ENCODE measurements around the gene ORAI1. TPM values are rescaled to one million over a fixed set of nuclear protein-coding genes. Genes with fewer than 3 reads are reported as not detected.

The ORAI1 gene
- polyA plus RNA-seq, 1 of the 3 experiments (the other 2 are of a cell fraction) = 16.6 TPM

GRCh38 chr12:121628536-121628935, 2.2 kb downstream of the ORAI1 start:
- ChIA-PET POLR2A (no interaction called here), CTCF (interaction anchor here (1.0 to 5.9 kb wide), 3 partner anchors 30 to 166 kb away, joined by 4 to 86 read pairs (median 4); no protein-coding TSS in a partner anchor)
- H3K4me2 ChIP-seq = peak overlapping the region; percentile 92; the same call in 1 of the 2 replicates
- no peaks in the 10 kb centered on the region for H3K9me2 ChIP-seq
- H3K36me3 ChIP-seq (replicated peaks in 1 of 2; ENCODE audit: control insufficient read depth in 1 of 2, insufficient read depth in 2 of 2, low read length in 1 of 2) = no peaks in the 10 kb centered on the region
- H3K9ac ChIP-seq = no peak overlapping the region; the same call in 1 of the 2 replicates
- no peaks in the 10 kb centered on the region for H3K27me3 ChIP-seq (ENCODE audit: insufficient read depth)
- 100% methylated on average over 3 of the region's 5 CpGs for WGBS (ENCODE audit: low lambda C conversion rate)
- no peak overlapping the region for H2AFZ ChIP-seq (ENCODE audit: low read depth)
- no peaks in the 10 kb centered on the region for H3K9me3 ChIP-seq
- peaks cover 23 to 26% of the 10 kb centered on the region in 2 experiments; a peak in 3 of 4 replicates for H3K4me1 ChIP-seq (ENCODE audit: control insufficient read depth in 1 of 2, insufficient read depth in 2 of 2, low read depth in 1 of 2, low read length in 1 of 2)
- peak; percentile 3 for DNase-seq
- peaks cover 61% of the 10 kb centered on the region for H3K79me2 ChIP-seq (ENCODE audit: insufficient read depth)
- H4K20me1 ChIP-seq (ENCODE audit: insufficient read depth) = no peaks in the 10 kb centered on the region
- no peak overlapping the region for H3K27ac ChIP-seq (ENCODE audit: low read depth in 2 of 2, low read length in 1 of 2)
- TF ChIP-seq FOSL2 (IDR thresholded peaks at IDR 0.05; ENCODE audit: borderline replicate concordance, low read depth) = no peak
- TF ChIP-seq, protein P1, sequence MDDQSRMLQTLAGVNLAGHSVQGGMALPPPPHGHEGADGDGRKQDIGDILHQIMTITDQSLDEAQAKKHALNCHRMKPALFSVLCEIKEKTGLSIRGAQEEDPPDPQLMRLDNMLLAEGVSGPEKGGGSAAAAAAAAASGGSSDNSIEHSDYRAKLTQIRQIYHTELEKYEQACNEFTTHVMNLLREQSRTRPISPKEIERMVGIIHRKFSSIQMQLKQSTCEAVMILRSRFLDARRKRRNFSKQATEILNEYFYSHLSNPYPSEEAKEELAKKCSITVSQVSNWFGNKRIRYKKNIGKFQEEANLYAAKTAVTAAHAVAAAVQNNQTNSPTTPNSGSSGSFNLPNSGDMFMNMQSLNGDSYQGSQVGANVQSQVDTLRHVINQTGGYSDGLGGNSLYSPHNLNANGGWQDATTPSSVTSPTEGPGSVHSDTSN (IDR thresholded peaks at IDR 0.05) = no peak
- TF ChIP-seq, protein P2, sequence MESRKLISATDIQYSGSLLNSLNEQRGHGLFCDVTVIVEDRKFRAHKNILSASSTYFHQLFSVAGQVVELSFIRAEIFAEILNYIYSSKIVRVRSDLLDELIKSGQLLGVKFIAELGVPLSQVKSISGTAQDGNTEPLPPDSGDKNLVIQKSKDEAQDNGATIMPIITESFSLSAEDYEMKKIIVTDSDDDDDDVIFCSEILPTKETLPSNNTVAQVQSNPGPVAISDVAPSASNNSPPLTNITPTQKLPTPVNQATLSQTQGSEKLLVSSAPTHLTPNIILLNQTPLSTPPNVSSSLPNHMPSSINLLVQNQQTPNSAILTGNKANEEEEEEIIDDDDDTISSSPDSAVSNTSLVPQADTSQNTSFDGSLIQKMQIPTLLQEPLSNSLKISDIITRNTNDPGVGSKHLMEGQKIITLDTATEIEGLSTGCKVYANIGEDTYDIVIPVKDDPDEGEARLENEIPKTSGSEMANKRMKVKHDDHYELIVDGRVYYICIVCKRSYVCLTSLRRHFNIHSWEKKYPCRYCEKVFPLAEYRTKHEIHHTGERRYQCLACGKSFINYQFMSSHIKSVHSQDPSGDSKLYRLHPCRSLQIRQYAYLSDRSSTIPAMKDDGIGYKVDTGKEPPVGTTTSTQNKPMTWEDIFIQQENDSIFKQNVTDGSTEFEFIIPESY (IDR thresholded peaks at IDR 0.05; ENCODE audit: borderline replicate concordance, low read depth) = no peak
- no peak for TF ChIP-seq RXRA (IDR thresholded peaks at IDR 0.05; ENCODE audit: borderline replicate concordance, low read depth)
- TF ChIP-seq, protein P3, sequence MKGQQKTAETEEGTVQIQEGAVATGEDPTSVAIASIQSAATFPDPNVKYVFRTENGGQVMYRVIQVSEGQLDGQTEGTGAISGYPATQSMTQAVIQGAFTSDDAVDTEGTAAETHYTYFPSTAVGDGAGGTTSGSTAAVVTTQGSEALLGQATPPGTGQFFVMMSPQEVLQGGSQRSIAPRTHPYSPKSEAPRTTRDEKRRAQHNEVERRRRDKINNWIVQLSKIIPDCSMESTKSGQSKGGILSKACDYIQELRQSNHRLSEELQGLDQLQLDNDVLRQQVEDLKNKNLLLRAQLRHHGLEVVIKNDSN (IDR thresholded peaks at IDR 0.05; ENCODE audit: borderline replicate concordance, low read depth) = no peak
- TF ChIP-seq, protein P4, sequence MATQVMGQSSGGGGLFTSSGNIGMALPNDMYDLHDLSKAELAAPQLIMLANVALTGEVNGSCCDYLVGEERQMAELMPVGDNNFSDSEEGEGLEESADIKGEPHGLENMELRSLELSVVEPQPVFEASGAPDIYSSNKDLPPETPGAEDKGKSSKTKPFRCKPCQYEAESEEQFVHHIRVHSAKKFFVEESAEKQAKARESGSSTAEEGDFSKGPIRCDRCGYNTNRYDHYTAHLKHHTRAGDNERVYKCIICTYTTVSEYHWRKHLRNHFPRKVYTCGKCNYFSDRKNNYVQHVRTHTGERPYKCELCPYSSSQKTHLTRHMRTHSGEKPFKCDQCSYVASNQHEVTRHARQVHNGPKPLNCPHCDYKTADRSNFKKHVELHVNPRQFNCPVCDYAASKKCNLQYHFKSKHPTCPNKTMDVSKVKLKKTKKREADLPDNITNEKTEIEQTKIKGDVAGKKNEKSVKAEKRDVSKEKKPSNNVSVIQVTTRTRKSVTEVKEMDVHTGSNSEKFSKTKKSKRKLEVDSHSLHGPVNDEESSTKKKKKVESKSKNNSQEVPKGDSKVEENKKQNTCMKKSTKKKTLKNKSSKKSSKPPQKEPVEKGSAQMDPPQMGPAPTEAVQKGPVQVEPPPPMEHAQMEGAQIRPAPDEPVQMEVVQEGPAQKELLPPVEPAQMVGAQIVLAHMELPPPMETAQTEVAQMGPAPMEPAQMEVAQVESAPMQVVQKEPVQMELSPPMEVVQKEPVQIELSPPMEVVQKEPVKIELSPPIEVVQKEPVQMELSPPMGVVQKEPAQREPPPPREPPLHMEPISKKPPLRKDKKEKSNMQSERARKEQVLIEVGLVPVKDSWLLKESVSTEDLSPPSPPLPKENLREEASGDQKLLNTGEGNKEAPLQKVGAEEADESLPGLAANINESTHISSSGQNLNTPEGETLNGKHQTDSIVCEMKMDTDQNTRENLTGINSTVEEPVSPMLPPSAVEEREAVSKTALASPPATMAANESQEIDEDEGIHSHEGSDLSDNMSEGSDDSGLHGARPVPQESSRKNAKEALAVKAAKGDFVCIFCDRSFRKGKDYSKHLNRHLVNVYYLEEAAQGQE (IDR thresholded peaks at IDR 0.05; ENCODE audit: low read depth, low read length) = no peak
- no peak for TF ChIP-seq SIN3A (IDR thresholded peaks at IDR 0.05; ENCODE audit: borderline replicate concordance, low read depth, low read length)
- TF ChIP-seq GATA2 (CRISPR knock-in tag; IDR thresholded peaks at IDR 0.05) = no peak
- TF ChIP-seq TAF1 (IDR thresholded peaks at IDR 0.05; ENCODE audit: borderline replicate concordance, low read depth, low read length) = no peak
- TF ChIP-seq FOXM1 (IDR thresholded peaks at IDR 0.05; ENCODE audit: low read depth) = no peak
- no peak for TF ChIP-seq CTCF (IDR thresholded peaks at IDR 0.05)
- no peak for TF ChIP-seq MAX (IDR thresholded peaks at IDR 0.05; ENCODE audit: low read depth)
- no peak for TF ChIP-seq JUND (IDR thresholded peaks at IDR 0.05)
- no peak for TF ChIP-seq RCOR1 (IDR thresholded peaks at IDR 0.05; ENCODE audit: low read length)
- TF ChIP-seq, protein P5, sequence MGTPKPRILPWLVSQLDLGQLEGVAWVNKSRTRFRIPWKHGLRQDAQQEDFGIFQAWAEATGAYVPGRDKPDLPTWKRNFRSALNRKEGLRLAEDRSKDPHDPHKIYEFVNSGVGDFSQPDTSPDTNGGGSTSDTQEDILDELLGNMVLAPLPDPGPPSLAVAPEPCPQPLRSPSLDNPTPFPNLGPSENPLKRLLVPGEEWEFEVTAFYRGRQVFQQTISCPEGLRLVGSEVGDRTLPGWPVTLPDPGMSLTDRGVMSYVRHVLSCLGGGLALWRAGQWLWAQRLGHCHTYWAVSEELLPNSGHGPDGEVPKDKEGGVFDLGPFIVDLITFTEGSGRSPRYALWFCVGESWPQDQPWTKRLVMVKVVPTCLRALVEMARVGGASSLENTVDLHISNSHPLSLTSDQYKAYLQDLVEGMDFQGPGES (IDR thresholded peaks at IDR 0.05; ENCODE audit: low read depth, low read length) = no peak
- no peak for TF ChIP-seq EP300 (IDR thresholded peaks at IDR 0.05; ENCODE audit: borderline replicate concordance in 1 of 2, low read depth in 1 of 2, low read length in 1 of 2)
- TF ChIP-seq TEAD4 (IDR thresholded peaks at IDR 0.05; ENCODE audit: borderline replicate concordance, insufficient read depth) = no peak
- TF ChIP-seq USF2 (IDR thresholded peaks at IDR 0.05; ENCODE audit: borderline replicate concordance, low read depth, low read length) = no peak
- 0 out of 4 replicates have a peak overlapping the region, but pooled peaks of 1 of the 2 experiments have one; percentile 82 for H3K4me3 ChIP-seq (ENCODE audit: low read depth in 2 of 2, low read length in 1 of 2)
- peaks cover 9% of the 10 kb centered on the region for H3F3A ChIP-seq (replicated peaks; ENCODE audit: insufficient read depth)
